ENCODE results near the gene NFE2L3. TPM values are rescaled to one million over a fixed set of nuclear protein-coding genes. Genes with fewer than 3 reads are reported as not detected.
"Not testable (repeated sequence)": the region's sequence is repeated elsewhere in the genome, so short reads cannot be mapped to it uniquely, and the experiment has no call there.

The NFE2L3 gene, protein sequence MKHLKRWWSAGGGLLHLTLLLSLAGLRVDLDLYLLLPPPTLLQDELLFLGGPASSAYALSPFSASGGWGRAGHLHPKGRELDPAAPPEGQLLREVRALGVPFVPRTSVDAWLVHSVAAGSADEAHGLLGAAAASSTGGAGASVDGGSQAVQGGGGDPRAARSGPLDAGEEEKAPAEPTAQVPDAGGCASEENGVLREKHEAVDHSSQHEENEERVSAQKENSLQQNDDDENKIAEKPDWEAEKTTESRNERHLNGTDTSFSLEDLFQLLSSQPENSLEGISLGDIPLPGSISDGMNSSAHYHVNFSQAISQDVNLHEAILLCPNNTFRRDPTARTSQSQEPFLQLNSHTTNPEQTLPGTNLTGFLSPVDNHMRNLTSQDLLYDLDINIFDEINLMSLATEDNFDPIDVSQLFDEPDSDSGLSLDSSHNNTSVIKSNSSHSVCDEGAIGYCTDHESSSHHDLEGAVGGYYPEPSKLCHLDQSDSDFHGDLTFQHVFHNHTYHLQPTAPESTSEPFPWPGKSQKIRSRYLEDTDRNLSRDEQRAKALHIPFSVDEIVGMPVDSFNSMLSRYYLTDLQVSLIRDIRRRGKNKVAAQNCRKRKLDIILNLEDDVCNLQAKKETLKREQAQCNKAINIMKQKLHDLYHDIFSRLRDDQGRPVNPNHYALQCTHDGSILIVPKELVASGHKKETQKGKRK
- polyA plus RNA-seq (2013, experiment 1 of 2; ENCODE audit: insufficient read length) = 14.4 TPM
- 14.3 TPM for polyA plus RNA-seq (2013, experiment 2 of 2; ENCODE audit: insufficient read length)

DNA sequence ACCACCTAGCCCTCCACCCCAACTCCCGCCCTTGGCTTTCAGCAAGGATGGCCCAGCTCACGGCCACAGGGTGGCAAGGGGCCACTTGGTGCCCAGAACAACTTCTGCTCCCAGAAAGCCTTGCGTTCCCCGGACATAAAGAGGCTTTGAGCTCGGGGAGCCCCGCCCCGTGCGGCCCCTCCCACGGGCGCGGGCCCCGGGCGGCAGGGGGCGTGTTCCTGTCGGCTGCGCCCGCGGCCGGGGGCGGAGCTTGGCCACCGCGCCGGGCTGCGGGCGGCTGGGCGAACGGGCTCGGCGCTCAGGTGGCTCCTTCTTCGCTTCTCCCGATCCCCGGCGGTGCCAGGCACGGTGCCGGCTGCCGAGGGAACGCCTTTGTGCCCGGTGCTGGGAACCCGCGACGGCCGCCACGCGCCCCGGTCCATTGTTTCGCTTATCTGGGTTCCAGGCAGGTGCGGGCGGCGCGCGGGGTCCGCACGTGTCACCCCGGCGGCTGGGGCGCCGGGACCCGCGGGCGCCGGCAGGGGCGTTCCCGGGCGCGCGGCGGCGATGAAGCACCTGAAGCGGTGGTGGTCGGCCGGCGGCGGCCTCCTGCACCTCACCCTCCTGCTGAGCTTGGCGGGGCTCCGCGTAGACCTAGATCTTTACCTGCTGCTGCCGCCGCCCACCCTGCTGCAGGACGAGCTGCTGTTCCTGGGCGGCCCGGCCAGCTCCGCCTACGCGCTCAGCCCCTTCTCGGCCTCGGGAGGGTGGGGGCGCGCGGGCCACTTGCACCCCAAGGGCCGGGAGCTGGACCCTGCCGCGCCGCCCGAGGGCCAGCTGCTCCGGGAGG, at the start of gene NFE2L3:
Gene NFE2L3 (plus strand): TSS at position 246 of the 829 bp plus-strand sequence. CDS start 301 bp downstream, at position 547.
- peak; percentile 68 for DNase-seq

DNA sequence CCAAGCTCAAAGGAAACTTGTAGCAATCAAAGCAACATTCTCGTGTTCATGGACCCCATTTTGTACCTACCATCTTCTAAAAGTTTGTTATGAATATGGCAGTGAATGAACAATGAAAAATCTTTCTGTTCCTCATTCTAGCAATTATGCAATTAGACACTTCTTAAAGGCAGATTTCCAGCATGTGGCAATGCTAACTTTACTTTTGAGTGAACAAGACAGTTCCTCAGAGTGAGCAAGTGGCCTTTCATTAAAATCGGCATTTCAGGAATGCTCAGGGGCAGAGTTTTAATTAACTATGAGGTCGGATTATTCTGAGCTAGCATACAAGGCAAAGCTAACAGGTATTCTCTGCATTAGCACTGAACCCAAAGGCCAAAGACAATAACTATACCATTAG, 48.4 kb upstream of the NFE2L3 start:
- DNase-seq = no peak

DNA sequence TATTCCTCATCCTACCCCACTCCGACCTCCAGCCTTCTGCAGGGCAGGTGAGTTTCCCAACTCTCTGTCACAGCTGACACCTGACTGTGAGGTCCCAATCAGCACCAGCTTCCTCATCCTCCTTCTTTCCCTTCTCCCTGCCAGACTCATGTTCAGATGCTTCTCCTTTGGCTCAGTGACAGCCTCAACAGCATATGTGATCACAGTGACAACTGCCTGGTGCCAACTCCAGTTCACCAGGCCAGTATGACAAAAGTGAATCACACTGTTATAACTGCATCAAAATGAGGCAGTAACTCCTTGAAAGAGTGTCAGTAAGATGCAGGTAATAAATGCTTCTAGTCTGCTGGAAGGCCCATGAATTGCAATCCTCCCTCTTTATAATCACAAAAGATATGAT, 46.8 kb upstream of the NFE2L3 start:
- DNase-seq = no peak

DNA sequence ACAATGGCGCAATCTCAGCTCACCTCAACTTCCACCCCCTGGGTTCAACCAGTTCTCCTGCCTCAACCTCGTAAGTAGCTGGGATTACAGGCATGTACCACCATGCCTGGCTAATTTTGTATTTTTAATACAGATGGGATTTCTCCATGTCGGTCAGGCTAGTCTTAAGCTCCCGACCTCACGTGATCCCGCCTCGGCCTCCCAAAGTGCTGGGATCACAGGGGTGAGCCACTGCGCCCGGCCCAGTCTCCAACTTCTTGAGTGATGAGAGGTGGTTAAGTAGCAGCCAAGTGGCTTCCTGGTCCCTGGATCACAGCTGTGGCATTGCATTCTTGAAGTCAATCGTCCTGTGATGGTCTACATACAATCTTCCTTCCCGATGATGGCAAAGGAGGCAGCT, 46.1 kb upstream of the NFE2L3 start:
- no peak for DNase-seq

DNA sequence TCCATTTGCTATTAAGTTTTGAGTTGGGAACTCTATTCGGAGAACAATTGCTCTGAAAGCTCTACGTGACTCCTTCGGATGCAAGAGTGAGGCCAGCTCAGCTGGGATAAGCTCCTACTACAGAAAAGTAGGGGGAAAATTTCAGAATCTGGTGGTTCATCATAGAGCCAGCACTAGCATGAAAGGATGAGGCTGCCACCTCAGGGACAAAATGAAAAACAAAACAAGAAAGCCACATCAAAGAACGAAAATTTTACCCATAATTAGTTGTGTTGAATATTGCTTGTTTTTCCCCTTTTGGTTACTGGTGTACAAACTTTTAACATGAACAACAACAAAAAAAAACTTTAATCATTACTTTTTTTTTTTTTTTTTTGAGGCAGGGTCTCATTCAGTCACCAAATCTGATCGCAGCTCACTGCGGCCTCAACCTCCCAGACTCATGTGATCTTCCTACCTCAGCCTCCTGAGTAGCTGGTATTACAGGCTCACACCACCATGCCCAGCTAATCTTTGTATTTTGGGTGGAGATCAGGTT, 39.7 kb upstream of the NFE2L3 start:
- DNase-seq = no peak

DNA sequence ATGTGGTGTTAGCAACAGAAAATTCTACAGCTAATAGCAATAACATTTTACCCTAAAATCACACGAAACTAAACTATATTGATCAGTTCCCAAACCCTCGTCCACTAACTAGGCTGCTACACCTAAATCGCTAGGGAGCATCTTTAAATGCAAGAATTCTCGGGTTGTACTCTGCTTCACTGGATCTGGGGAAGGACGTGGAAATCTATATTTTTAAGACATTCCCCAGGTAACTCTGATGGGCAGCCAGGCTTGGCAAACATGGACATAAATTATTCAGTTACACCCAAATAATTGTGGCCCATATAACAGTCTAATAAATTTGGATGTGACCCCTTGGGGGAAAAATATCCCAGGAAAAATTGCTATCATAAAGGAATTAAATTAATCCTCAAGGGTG, 36.3 kb upstream of the NFE2L3 start:
- no peak for DNase-seq

DNA sequence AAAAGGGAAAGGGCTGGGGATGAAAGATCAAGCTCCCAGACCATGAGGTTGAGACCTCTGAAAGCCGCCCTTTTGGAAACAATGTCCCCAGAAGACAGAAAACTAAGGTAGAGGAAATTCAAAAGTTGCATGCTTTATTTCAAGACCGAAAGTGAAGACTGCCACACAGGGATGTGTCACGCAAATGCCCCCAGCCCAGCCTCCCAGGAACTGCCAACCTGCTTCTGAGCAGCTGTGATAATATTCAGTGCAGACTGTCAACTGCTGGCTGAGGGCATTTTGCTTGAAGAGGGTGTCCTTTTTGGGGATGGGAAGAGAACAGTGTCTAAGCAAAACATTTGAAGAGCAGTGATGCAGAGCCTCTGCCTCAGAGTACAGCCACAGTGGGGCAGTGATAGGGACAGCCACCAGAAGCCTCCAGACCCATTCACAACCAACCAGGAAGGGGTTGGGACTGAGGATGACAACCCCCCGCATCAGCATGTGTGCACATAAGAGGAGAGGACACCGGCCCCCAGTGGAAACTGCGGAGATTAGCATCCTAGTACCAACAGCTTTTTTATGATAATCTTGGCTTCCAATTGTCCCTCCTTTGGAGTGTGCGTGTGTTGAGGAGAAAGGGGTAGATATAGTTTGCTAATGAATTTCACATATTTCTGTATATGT, 34.7 kb upstream of the NFE2L3 start:
- DNase-seq = no peak

DNA sequence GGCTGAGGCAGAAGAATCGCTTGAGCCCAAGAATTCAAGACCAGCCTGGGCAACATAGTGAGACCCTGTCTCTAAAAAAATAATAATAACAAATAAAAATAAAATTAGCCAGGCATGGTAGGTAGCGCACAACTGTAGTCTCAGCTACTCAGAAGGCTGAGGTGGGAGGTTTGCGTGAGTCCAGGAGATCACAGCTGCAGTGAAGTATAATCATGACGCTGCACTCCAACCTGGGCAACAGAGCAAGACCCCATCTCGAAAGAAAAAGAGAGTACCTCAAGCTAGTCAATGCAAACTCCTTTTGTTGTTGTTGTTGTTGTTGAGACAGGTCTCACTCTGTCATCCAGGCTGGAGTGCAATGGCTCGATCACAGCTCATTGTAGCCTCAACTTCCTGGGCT, 34.0 kb upstream of the NFE2L3 start:
- DNase-seq = no peak

DNA sequence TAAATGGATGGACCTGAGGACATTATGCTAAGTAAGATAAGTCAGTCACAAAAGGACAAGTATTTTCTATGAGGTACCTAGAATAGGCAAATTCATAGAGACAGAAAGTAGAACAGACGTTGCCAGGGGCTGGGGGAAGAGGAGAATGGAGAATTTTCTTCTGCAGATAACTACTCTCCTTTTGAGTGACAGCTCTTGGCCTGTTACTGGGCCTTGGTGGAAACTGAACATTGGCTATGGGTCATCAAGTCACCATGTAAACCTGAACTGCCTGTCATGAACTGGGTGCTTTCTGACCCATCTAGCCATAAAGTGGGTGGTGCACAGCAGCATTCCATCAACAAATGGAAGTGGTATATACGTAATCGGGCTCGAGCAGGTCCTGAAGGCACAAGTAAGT, 29.3 kb upstream of the NFE2L3 start:
- no peak for DNase-seq

DNA sequence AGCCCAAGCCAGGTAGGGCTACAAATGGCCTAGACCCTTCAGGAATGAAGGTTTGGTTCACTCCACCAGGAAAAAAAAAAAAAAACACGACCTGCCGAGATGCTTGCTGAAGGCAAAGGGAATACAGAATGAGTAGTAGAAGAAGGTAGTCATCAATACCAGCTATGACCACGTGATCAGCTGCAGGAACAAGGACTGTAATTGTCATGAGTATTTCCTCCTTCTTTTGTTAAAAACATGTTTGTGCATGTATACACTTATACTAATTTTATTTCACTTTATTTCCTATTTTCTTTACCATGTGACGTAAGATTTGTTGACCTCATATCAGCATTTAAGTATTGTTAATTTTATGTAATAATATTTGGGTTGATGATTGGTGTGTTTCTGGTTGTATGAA, 27.2 kb upstream of the NFE2L3 start:
- DNase-seq = not testable (repeated sequence)

DNA sequence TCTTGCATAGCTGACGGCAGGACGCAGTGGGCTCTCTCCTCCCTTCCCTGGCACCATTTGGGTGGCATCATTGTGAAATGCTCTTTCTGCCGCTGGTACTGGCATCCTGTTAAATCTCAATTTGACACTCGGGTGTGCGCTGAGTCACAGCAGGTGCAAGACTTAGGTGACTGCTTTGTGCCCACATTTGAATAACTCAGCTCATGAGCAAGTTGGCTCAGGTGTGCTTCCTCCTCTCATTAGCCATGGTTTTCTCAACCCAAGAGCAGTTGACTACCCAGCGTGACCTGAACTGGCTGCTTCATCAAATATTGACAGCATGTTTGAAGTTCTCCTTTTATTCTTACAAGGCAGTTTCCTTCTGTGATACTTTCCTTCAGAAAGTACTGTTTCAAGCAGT, 24.6 kb upstream of the NFE2L3 start:
- DNase-seq = no peak

DNA sequence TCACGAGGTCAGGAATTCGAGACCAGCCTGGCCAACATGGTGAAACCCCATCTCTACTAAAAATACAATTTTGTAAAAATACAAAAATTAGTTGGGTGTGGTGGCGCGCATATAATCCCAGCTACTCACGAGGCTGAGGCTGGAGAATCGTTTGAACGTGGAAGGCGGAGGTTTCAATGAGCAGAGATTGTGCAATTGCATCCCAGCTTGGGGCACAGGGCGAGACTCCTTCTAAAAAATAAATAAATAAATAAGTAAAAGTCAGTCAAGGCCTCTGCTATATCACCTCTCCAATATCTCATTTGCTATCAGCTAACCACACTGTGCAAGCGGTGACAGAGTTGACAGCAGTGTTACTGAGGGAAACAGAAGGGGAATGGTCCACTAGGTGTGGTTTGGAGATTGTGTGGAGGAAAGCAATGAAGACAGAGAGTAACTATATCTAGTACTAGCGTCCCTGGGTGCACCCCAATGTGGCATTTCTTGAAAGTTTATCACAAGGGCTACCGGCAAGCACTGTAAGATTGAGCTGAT, 20.9 kb upstream of the NFE2L3 start:
- DNase-seq = no peak

DNA sequence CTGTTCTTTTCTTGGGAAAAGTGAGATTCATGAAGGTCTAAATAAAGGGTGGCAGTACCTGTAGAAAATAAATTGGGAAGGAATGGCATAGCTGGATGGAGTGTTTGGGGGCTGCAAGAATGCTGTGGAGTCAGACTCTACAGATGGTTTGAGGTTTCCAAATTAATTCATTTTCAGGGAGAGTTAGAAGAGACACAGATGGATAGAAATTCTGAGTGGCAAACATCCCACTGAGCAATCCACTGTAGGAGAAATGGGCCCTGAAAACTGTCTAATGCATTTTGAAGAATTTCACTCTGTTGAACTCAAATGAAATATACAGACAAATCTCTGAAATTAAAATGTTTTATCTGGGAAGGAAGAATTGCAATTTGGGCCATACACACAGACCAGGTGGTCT, 16.9 kb upstream of the NFE2L3 start:
- DNase-seq = no peak

DNA sequence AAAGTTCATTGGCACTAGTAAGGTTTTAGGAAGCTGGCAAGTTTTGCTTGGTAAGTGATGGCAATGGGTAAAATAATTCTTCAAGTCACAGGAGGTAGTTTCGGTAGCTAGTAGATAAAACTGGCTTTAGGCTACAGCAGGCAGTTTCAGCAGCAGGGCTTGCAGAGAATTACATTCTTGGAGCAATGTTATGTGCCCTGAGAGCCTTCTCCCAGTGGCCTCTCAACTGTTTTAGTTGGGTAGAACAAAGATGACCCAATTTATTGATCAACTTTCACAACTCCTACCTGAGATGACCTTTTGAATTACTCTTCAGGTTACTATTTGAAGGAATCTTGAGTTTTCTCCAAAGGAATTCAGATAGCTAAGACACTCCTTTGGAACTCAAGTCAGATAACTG, 16.4 kb upstream of the NFE2L3 start:
- no peak for DNase-seq

DNA sequence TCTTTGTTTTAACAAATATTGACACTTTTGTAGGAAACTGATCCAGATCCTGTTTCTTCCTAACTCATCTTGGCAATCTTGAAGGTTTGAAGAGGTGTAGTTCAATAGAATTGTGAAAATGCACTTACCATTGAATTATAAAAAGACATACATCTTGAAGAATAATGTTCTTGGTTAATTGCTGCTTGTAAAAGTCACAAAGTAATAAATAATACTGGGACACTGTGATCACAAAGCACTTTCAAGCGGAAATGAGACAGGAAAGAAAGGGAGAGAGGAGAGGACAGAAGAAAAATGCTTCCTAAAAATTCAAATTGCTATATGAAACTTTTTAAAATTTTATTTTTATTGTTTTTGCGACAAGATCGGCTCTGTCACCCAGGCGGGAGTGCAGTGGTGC, 15.2 kb upstream of the NFE2L3 start:
- DNase-seq = no peak

DNA sequence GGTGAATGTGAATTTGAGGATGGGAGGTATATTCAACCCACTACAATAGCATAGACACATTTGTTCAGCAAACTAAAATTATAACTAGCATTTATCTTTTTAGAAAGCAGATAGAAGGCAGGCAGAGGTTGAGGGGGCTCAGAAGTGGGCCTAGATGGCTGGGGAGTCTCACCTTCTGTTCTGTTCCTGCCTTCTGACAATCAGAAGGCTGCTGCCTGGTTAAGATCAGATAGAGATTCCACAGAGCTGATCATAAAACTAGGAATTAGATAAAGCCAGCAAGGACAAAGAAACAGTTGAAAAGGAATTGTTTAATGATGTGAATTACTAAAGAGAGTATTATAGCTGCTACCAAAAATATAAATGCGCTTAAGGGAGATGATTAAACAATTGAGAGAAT, 11.6 kb upstream of the NFE2L3 start:
- no peak for DNase-seq

DNA sequence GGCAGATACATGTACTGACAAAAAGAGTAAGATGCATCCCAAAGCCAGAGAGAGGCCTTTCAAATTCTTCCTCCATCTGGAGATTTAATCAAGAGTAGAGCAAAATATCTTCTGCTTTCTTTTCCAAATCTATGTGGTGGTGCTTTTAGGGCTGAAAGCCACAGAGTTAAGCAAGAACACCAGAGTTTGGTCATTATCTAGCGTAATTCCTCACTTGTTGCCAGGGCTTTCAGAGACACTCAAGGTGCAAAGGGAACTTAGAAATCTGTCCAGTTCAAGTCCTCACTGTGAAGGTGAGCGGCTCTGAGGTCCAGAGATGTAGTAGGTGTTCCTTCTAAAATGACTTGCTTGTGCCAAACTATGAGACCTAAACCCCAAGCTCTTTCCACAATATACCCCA, 10.9 kb upstream of the NFE2L3 start:
- no peak for DNase-seq

DNA sequence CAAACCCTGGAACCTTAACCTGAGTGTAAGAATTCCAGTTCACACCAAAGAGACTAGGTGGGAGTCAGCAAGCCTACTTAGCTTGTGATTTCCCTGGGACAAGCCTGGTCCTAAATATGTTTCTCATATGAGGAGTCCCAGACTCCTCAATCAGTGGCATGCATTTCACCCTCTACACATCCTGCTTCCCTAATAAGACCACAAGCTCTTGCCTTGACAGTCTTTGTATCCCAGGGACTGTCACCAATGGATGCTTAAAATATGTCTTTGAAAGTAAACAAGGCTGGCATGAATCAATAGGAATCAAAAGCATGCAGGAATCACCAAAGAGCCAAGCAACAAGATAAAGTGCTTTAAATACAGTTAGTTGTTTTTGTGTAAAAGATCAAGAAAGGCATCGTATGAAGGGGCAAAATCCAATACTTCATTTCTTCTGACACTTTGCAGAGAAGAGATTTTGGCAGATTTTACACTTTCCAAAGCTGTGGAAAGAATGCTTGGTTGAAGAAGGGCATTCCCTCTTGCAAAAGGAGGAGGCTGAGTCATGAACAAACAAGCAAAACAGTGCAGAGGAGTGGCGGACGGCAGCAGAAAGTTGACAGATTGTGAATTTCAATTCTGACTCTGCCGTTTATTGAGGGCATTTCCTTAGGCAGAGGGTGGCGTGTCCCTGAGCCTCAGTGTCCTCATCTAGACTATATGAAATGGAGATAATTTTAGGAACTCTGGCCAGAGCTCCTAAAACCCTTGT, 8.5 kb upstream of the NFE2L3 start:
- DNase-seq = no peak

DNA sequence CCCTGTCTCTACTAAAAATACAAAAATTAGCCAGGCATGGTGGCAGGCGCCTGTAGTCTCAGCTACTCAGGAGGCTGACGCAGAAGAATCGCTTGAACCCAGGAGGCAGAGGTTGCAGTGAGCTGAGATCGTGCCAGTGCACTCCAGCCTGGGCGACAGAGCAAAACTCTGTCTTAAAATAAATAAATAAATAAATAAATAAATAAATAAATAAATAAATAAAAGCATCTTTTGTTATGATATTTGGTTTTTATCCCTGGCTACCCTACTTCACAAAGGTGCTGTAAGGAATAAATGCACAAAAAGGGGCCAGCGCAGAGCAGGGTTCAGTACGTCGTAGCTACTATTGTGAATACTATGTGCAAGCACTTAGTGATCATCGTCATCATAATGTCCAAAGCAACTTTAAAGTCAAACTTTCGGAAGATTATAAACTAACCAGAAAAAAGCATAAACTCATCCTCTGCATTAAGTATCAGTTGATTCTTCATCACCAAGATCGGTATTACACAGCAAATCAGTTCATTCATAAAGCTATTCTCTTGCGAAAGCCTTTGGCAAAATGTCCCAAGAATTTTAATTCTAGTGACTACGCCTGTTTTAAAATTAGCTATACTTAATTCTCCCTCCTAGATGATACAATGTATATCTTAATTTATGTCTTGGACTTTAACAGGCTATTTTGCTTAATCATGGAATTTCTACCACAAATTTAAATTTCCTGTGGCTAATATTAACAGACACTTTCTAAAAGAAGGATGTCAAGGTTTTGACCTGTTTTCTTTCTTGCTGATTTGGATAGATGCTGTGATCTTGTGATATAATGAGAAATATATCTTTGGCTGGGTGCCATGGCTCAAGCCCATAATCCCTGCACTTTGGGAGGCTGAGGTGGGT, 7.6 kb upstream of the NFE2L3 start:
- DNase-seq = no peak

DNA sequence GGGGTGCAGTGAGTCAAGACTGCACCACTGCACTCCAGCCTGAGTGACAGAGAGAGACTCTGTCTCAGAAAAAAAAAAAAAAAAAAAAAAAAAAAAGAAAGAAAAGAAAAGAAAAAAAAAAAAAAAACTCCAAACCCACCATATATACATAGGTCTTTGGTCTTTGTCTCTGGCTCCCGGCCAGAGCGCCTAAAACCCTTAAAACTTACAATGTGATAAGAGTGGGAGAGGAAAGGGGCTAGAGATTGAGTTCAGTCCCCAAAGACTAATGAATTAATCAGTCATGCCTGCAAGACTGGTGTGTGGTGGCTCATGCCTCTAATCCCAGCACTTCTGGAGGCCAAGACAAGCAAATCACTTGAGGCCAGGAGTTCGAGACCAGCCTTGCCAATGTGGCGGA, 6.8 kb upstream of the NFE2L3 start:
- DNase-seq = no peak
